Cardiac ventricle fibroblast (primary cell): Measurements from ENCODE around the gene LRRC4. TPM values are rescaled to one million over a fixed set of nuclear protein-coding genes. Genes with fewer than 3 reads are reported as not detected.

ENCODE experiments used
- total RNA-seq: library from RNA; depleted of rRNA; stranded (reverse); fragments of >200 nt; gene quantifications from 2 replicates; pipeline ENCODE4 v1.2.3, GENCODE V29; 2015

Gene LRRC4
- not detected in 2 replicates for total RNA-seq

GRCh38 chr7:128030654-128031611 lies at the start of gene LRRC4:
LRRC4 (minus strand) TSS chr7:128031437; CDS start chr7:128030640, 797 bp downstream.

Other genes starting within 250 kb of the LRRC4 start
- not detected in 2 replicates for gene LEP, start 209.8 kb upstream of the LRRC4 start, total RNA-seq